Keratinocyte (primary cell): ENCODE results near the gene RGS6.

Source experiments
- CTCF ChIP-seq, 3 experiments: IDR thresholded peaks in 1 of 3; conservative IDR thresholded peaks in 1 of 3; optimal IDR thresholded peaks in 1 of 3; 2 replicates in 2 of 3; 3 replicates in 1 of 3; pipeline versions ENCODE3 to v1.5.1; 2011; ENCODE audit warnings: low read length in 3 of 3, mild to moderate bottlenecking in 3 of 3, moderate library complexity in 2 of 3, control low read depth in 1 of 3, inconsistent platforms in 1 of 3; ENCODE audit not compliant: insufficient read depth in 2 of 3; ENCODE audit errors: extremely low read depth in 1 of 3
- EZH2 ChIP-seq: IDR thresholded peaks from one replicate; pipeline ENCODE4 v1.6.1; 2012; ENCODE audit warnings: inconsistent platforms, mild to moderate bottlenecking, low read length, moderate library complexity

GRCh38 chr14:72070458-72070857 is 138.2 kb downstream of the RGS6 start:
- no peak for TF ChIP-seq CTCF (optimal IDR thresholded peaks at IDR 0.05 in 1 of 3, IDR thresholded peaks at IDR 0.05 in 1 of 3, conservative IDR thresholded peaks at IDR 0.05 in 1 of 3; ENCODE audit: extremely low read depth in 1 of 3, insufficient read depth in 2 of 3, low read length in 3 of 3)
- no peak for TF ChIP-seq EZH2
